Peyer's patch (tissue), 4 donors: ENCODE results near the gene GJB5. TPM values are rescaled to one million over a fixed set of nuclear protein-coding genes. Genes with fewer than 3 reads are reported as not detected.

Source experiments
- DNase-seq, 3 donors: peaks; one replicate each; pipeline ENCODE4 v3.0.0-alpha.2; 2017 to 2019
- H3K27ac ChIP-seq, 4 donors: fragments of 200-600 bp; sonication (generic); one replicate each; pipeline ENCODE4 v1.5.1; 2016 to 2019
- H3K27me3 ChIP-seq, 2 donors: fragments of 200-600 bp; sonication (generic); one replicate each; pipeline ENCODE4 v1.5.1; 2019
- H3K36me3 ChIP-seq, 3 donors: fragments of 200-600 bp; sonication (generic); one replicate each; pipeline ENCODE4 v1.5.1; 2016 to 2019
- H3K4me1 ChIP-seq, 4 donors: fragments of 200-600 bp; sonication (generic); one replicate each; pipeline ENCODE4 v1.5.1; 2016 to 2019
- H3K4me3 ChIP-seq, 4 donors: fragments of 200-600 bp; sonication (generic); 1 replicate in 3 of 4; 2 replicates in 1 of 4; pipeline ENCODE4 v1.5.1; 2016 to 2019; ENCODE audit warnings: mild to moderate bottlenecking in 1 of 4
- H3K9me3 ChIP-seq, 4 donors: fragments of 200-600 bp; sonication (generic); one replicate each; pipeline ENCODE4 v1.5.1; 2016 to 2019; ENCODE audit warnings: mild to moderate bottlenecking in 1 of 4
- CTCF ChIP-seq, 6 experiments: fragments of 450-650 bp in 4 of 6; fragments of 200-600 bp in 2 of 6; sonication (generic) in 1 of 6; IDR thresholded peaks; one replicate each; pipeline ENCODE4 v1.5.1; 2017 to 2019; ENCODE audit warnings: antibody characterized with exemption in 6 of 6, mild to moderate bottlenecking in 3 of 6, moderate library complexity in 1 of 6
- POLR2A ChIP-seq, 2 donors: fragments of 450-650 bp; IDR thresholded peaks; one replicate each; pipeline ENCODE4 v1.5.1; 2017; ENCODE audit warnings: antibody characterized with exemption in 2 of 2, mild to moderate bottlenecking in 2 of 2, moderate library complexity in 2 of 2
- total RNA-seq, 4 donors: library from RNA; depleted of rRNA; stranded (reverse); fragments of >200 nt; gene quantifications; one replicate each; pipeline ENCODE4 v1.1.0, GENCODE V29; 2016

The GJB5 gene
- total RNA-seq, 4 donors from 2014 or later: not detected

GRCh38 chr1:34787461-34788420, 32.9 kb downstream of the GJB5 start:
- H3K27ac ChIP-seq: no peak overlapping the region
- DNase-seq: no peak

GRCh38 chr1:34790985-34791384, 36.1 kb downstream of the GJB5 start:
- DNase-seq: no peak
- no peaks in the 10 kb centered on the region for H3K27me3 ChIP-seq
- peaks cover 0 to 6% (median 3%) of the 10 kb centered on the region in 4 donors for H3K4me1 ChIP-seq
- no peaks in the 10 kb centered on the region for H3K9me3 ChIP-seq
- no peak overlapping the region for H3K4me3 ChIP-seq
- H3K36me3 ChIP-seq: no peaks in the 10 kb centered on the region
- no peak overlapping the region for H3K27ac ChIP-seq
- no peak for TF ChIP-seq CTCF (IDR thresholded peaks at IDR 0.05)
- TF ChIP-seq POLR2A (IDR thresholded peaks at IDR 0.05): no peak

More at GRCh38 chr1:34787461-34788420, 32.9 kb downstream of the GJB5 start:
- Histone ChIP-seq H3K27me3 (no peaks in the 10 kb centered on the region), H3K4me3 (no peak overlapping the region), H3K36me3 (no peaks in the 10 kb centered on the region), H3K4me1 (peaks cover 0 to 6% (median 1%) of the 10 kb centered on the region in 4 donors), H3K9me3 (no peaks in the 10 kb centered on the region)
- TF ChIP-seq POLR2A (IDR thresholded peaks at IDR 0.05) (no peak), CTCF (IDR thresholded peaks at IDR 0.05) (no peak)

GRCh38 chr1:34792424-34792823, 37.6 kb downstream of the GJB5 start:
- no peak for DNase-seq
- Histone ChIP-seq H3K27ac (peak overlapping the region in 1 of 4 donors; percentile 49), H3K4me1 (peaks cover 0 to 5% (median 0%) of the 10 kb centered on the region in 4 donors), H3K4me3 (no peak overlapping the region), H3K9me3 (no peaks in the 10 kb centered on the region), H3K36me3 (no peaks in the 10 kb centered on the region), H3K27me3 (no peaks in the 10 kb centered on the region)
- TF ChIP-seq POLR2A (IDR thresholded peaks at IDR 0.05) (no peak), CTCF (IDR thresholded peaks at IDR 0.05) (no peak)

GRCh38 chr1:34792868-34793727, 38.3 kb downstream of the GJB5 start, which contains the start of gene GJA4:
TSS of gene GJA4 (plus strand) at chr1:34792999. CDS start at chr1:34794214, 1,215 bp downstream.
- H3K27ac ChIP-seq: peak within 1 kb of the TSS in 2 of 4 donors; percentile 39 to 49

More at GRCh38 chr1:34792868-34793727, 38.3 kb downstream of the GJB5 start, which contains the start of gene GJA4:
- Histone ChIP-seq H3K36me3 (no peaks in the 10 kb centered on the region), H3K4me3 (peak within 1 kb of the TSS in 3 of 4 donors; percentile 22 to 42 (median 36)), H3K9me3 (no peaks in the 10 kb centered on the region), H3K4me1 (peaks cover 0 to 5% (median 0%) of the 10 kb centered on the region in 4 donors), H3K27me3 (no peaks in the 10 kb centered on the region)
- no peak for TF ChIP-seq CTCF (IDR thresholded peaks at IDR 0.05)
- TF ChIP-seq POLR2A (IDR thresholded peaks at IDR 0.05): no peak
- no peak for DNase-seq
